Measurements from ENCODE around the gene PACSIN2. TPM values are rescaled to one million over a fixed set of nuclear protein-coding genes. Genes with fewer than 3 reads are reported as not detected.

Gene PACSIN2
- total RNA-seq, 1 donor from 2014 or later, result 87.8 TPM

- peaks cover 60% of the 10 kb centered on the region for H4K20me1 ChIP-seq (ENCODE audit: insufficient read depth, low read length)
- H3K4me2 ChIP-seq (ENCODE audit: low read length), result no peak overlapping the region
- no peaks in the 10 kb centered on the region for H3K36me3 ChIP-seq (ENCODE audit: insufficient read depth, low read length)
- H3K9ac ChIP-seq (ENCODE audit: low read length), result no peak overlapping the region
- no peak for TF ChIP-seq EZH2 (IDR thresholded peaks at IDR 0.05; ENCODE audit: insufficient read depth, low read length)
- TF ChIP-seq, protein P1, sequence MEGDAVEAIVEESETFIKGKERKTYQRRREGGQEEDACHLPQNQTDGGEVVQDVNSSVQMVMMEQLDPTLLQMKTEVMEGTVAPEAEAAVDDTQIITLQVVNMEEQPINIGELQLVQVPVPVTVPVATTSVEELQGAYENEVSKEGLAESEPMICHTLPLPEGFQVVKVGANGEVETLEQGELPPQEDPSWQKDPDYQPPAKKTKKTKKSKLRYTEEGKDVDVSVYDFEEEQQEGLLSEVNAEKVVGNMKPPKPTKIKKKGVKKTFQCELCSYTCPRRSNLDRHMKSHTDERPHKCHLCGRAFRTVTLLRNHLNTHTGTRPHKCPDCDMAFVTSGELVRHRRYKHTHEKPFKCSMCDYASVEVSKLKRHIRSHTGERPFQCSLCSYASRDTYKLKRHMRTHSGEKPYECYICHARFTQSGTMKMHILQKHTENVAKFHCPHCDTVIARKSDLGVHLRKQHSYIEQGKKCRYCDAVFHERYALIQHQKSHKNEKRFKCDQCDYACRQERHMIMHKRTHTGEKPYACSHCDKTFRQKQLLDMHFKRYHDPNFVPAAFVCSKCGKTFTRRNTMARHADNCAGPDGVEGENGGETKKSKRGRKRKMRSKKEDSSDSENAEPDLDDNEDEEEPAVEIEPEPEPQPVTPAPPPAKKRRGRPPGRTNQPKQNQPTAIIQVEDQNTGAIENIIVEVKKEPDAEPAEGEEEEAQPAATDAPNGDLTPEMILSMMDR (IDR thresholded peaks at IDR 0.05; ENCODE audit: insufficient read depth, low read depth, low read length), result no peak
- H3K9me3 Mint-ChIP-seq (ENCODE audit: unreplicated experiment), result no peaks in the 10 kb centered on the region
- H3K27me3 ChIP-seq (ENCODE audit: insufficient read depth, low read length), result no peaks in the 10 kb centered on the region
- no peak overlapping the region for H3K27ac ChIP-seq (ENCODE audit: low read depth, low read length)
- no peak overlapping the region for H3K27ac Mint-ChIP-seq (ENCODE audit: unreplicated experiment)
- no peak overlapping the region for H2AFZ ChIP-seq (ENCODE audit: low read depth, low read length)
- H3K4me1 ChIP-seq (ENCODE audit: insufficient read depth, low read length), result no peaks in the 10 kb centered on the region
- no peak for DNase-seq (ENCODE audit: low read depth)
- H3K79me2 ChIP-seq (ENCODE audit: insufficient read depth, low read length), result peaks cover 74% of the 10 kb centered on the region
- no peak for FAIRE-seq
- H3K36me3 Mint-ChIP-seq (ENCODE audit: low read depth, unreplicated experiment), result peaks cover 4% of the 10 kb centered on the region
- H3K4me3 ChIP-seq (ENCODE audit: insufficient read depth, low read depth, low read length), result no peak overlapping the region
- no peaks in the 10 kb centered on the region for H3K9me3 ChIP-seq (ENCODE audit: insufficient read depth, low read depth, low read length)
- H3K4me3 Mint-ChIP-seq (ENCODE audit: unreplicated experiment), result no peak overlapping the region
- H3K4me1 Mint-ChIP-seq (ENCODE audit: low read depth, unreplicated experiment), result peaks cover 8% of the 10 kb centered on the region
- H3K27me3 Mint-ChIP-seq (ENCODE audit: low read depth, unreplicated experiment), result no peaks in the 10 kb centered on the region
These were observed 30.6 kb downstream of the PACSIN2 start for GRCh38 chr22:42984397-42984796.

- no peaks in the 10 kb centered on the region for H3K9me3 Mint-ChIP-seq (ENCODE audit: unreplicated experiment)
- Histone ChIP-seq H4K20me1 (ENCODE audit: insufficient read depth, low read length) (peaks cover 60% of the 10 kb centered on the region), H3K27me3 (ENCODE audit: insufficient read depth, low read length) (no peaks in the 10 kb centered on the region), H3K4me3 (ENCODE audit: insufficient read depth, low read depth, low read length) (no peak overlapping the region), H3K9ac (ENCODE audit: low read length) (no peak overlapping the region), H3K9me3 (ENCODE audit: insufficient read depth, low read depth, low read length) (no peaks in the 10 kb centered on the region), H3K79me2 (ENCODE audit: insufficient read depth, low read length) (peaks cover 73% of the 10 kb centered on the region), H3K4me1 (ENCODE audit: insufficient read depth, low read length) (peaks cover 7% of the 10 kb centered on the region), H3K4me2 (ENCODE audit: low read length) (no peak overlapping the region), H3K36me3 (ENCODE audit: insufficient read depth, low read length) (no peaks in the 10 kb centered on the region), H2AFZ (ENCODE audit: low read depth, low read length) (no peak overlapping the region), H3K27ac (ENCODE audit: low read depth, low read length) (no peak overlapping the region)
- TF ChIP-seq, protein P1 (IDR thresholded peaks at IDR 0.05; ENCODE audit: insufficient read depth, low read depth, low read length), result no peak
- no peak for TF ChIP-seq EZH2 (IDR thresholded peaks at IDR 0.05; ENCODE audit: insufficient read depth, low read length)
- peaks cover 14% of the 10 kb centered on the region for H3K4me1 Mint-ChIP-seq (ENCODE audit: low read depth, unreplicated experiment)
- no peak overlapping the region for H3K27ac Mint-ChIP-seq (ENCODE audit: unreplicated experiment)
- DNase-seq (ENCODE audit: low read depth), result no peak
- no peaks in the 10 kb centered on the region for H3K27me3 Mint-ChIP-seq (ENCODE audit: low read depth, unreplicated experiment)
- FAIRE-seq, result no peak
- no peak overlapping the region for H3K4me3 Mint-ChIP-seq (ENCODE audit: unreplicated experiment)
- peaks cover 4% of the 10 kb centered on the region for H3K36me3 Mint-ChIP-seq (ENCODE audit: low read depth, unreplicated experiment)
These were observed 31.5 kb downstream of the PACSIN2 start for GRCh38 chr22:42983470-42983869.

- H3K27ac ChIP-seq (ENCODE audit: low read depth, low read length), result no peak overlapping the region
- H3K36me3 ChIP-seq (ENCODE audit: insufficient read depth, low read length), result no peaks in the 10 kb centered on the region
- no peak overlapping the region for H3K27ac Mint-ChIP-seq (ENCODE audit: unreplicated experiment)
- H2AFZ ChIP-seq (ENCODE audit: low read depth, low read length), result no peak overlapping the region
- H3K9ac ChIP-seq (ENCODE audit: low read length), result no peak overlapping the region
- no peak overlapping the region for H3K4me3 ChIP-seq (ENCODE audit: insufficient read depth, low read depth, low read length)
- DNase-seq (ENCODE audit: low read depth) (no peak), FAIRE-seq (no peak)
- no peaks in the 10 kb centered on the region for H3K27me3 Mint-ChIP-seq (ENCODE audit: low read depth, unreplicated experiment)
- H3K4me2 ChIP-seq (ENCODE audit: low read length), result no peak overlapping the region
- H3K4me1 ChIP-seq (ENCODE audit: insufficient read depth, low read length), result peaks cover 12% of the 10 kb centered on the region
- TF ChIP-seq, protein P1 (IDR thresholded peaks at IDR 0.05; ENCODE audit: insufficient read depth, low read depth, low read length), result no peak
- no peak for TF ChIP-seq EZH2 (IDR thresholded peaks at IDR 0.05; ENCODE audit: insufficient read depth, low read length)
- H3K27me3 ChIP-seq (ENCODE audit: insufficient read depth, low read length), result no peaks in the 10 kb centered on the region
- H3K79me2 ChIP-seq (ENCODE audit: insufficient read depth, low read length), result peaks cover 73% of the 10 kb centered on the region
- H3K9me3 ChIP-seq (ENCODE audit: insufficient read depth, low read depth, low read length), result no peaks in the 10 kb centered on the region
- H3K4me3 Mint-ChIP-seq (ENCODE audit: unreplicated experiment), result no peak overlapping the region
- H3K9me3 Mint-ChIP-seq (ENCODE audit: unreplicated experiment), result no peaks in the 10 kb centered on the region
- peaks cover 19% of the 10 kb centered on the region for H3K4me1 Mint-ChIP-seq (ENCODE audit: low read depth, unreplicated experiment)
- peaks cover 58% of the 10 kb centered on the region for H4K20me1 ChIP-seq (ENCODE audit: insufficient read depth, low read length)
- peaks cover 2% of the 10 kb centered on the region for H3K36me3 Mint-ChIP-seq (ENCODE audit: low read depth, unreplicated experiment)
These were observed 35.3 kb downstream of the PACSIN2 start for GRCh38 chr22:42979606-42980005.

Measured in astrocyte (in vitro differentiated cells and primary cell).